ENCODE measurements around the gene SH3RF3.
A peak's percentile ranks its signal among the peaks of the same experiment; 100 is the strongest.

Gene SH3RF3

DNA sequence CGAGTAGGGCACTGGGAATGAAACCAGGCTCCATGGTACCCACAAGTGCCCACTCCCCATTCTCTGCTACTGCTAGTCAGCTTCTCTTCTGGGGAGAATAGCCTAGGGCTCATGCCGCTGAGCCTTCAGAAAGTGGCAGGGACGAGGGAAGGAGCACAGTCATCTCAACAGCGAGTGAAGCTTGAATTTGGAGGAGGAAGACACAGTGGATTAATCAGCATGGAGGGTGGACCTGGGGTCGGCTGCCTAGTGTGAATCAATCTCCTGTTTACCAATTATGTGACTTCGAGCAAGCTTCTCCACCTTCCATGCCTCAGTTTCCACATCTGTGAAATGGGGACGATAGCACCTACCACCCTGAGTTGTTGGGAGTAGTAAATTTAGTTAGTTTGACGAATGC lies 327.8 kb downstream of the SH3RF3 start:
- DNase-seq, result no peak

DNA sequence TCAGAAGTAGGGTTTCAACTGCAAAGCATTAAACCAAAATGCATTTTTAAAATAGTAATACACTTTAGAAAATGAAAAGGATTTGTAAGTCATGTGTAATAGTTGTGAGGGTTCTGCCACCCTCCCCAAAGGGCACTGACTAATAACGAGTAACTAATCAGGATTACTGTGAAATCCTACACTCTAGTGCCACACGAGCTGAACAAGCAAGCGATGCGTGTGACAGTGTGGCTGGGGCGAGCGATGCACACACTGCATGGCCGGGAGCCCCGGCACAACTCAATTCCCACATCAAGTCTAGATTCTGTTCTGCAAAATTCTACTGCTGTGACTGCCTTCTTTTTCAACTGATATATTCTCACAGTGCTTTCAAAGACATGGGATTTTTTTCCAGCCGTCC lies 328.4 kb downstream of the SH3RF3 start:
- peak; percentile 31 for DNase-seq

DNA sequence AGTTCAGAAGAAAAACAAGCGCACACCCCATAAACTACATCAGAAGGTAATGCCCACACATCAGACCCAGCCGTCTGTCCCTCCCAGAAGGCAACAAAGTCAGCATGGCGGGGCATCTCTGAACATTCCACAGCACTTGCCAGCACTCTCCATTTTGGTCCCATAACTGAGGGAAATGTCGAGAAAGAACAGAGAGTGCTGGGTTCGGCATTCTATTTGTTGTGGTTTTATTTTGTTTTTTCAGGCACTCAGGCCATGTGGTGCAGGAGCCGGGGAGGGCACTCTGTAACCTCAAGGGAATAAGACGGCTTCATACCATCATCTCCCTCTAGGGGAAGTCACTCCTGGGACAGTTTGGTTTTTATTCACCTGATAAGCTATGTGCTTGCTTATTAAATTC lies 328.8 kb downstream of the SH3RF3 start:
- DNase-seq, result peak; percentile 53

DNA sequence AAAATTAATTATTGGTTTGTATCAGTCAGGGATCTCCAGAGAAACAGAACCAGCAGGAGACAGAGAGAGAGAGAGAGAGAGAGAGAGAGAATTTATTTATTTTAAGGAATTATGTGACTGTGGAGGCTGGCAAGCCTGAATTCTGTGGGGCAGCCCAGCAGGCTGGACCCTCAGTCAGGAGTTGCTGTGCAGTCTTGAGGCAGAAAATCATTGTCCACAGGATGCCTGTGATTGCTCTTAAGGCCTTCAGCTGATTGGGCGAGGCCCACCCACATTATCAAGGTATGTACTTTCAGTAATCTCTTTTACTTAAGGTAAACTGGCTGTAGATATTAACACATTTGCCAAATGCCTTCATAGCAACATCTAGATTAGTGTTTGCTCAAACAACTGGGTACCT lies 329.5 kb downstream of the SH3RF3 start:
- no peak for DNase-seq

DNA sequence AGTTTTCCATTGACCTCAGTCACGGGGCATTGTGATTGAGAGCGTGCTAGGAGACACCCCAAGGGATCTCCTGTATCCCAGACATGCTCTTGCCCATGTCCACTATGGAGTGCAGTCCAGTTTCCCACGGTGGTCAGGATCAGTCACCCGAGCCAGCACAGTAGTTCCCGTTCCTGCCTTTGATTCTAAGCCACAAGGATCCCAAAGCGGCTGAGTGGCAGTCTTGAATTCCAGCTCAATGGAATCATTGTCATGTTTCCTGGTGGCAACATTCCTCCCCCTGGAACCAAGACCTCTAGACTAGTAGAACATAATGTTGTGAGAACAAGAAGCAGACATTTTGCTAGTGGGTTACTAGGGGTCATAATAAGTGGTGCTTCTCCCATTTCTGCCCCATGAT lies 330.5 kb downstream of the SH3RF3 start:
- DNase-seq, result peak; percentile 92

DNA sequence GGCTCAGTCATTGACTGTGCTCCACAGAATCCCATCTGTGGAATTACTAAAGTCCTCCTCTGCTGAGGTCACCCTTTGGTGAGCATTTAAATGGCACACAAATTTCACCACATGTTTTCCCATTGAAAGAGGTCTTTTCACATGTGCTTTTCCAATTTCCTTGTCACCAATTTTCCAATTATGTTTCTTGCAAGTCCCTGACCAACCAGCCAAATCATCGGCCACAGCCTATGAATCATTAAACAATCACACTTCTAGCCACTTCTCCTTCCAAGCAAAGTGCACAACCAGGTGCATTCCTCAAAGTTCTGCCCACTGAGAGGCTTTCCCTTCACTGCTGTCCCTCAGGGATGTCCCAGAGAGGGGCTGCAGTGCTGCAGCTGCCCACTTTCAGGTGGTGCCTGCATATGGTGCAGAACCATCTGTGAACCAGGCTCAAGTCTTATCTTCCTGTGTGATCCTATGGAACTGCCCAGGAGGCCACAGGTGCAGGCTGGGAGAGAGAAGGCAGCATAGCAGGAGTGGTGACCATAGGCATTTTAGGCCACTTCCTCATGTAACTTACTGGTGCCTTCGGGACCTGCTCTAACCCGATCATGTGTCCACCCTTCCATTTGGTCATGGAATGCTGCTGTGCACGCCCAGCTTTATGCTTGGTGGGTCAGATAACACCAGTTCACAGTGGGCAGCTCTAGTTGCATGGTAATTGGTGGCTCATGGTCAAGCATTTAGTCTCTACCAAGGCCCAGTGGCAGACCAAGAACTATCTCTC lies 331.7 kb downstream of the SH3RF3 start:
- no peak for DNase-seq

DNA sequence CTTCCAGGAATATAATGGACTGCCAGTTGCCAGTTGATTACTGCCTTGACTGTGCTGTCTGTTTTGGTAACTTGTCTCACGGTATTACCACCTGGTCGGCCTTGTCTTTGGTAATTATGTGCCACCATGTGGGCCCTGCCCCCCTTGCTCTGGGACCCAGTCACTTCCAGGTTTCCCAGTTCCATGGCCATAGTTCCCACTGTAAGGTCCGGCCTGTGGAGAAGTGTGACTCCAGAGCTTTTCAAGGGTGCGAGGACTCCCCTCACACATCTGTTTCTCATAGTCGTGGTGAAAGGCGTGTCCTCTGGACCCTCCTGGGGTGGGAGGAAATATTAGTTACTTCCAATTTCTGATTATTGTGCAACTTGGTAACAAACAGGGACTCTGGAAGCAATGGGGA lies 334.2 kb downstream of the SH3RF3 start:
- no peak for DNase-seq

DNA sequence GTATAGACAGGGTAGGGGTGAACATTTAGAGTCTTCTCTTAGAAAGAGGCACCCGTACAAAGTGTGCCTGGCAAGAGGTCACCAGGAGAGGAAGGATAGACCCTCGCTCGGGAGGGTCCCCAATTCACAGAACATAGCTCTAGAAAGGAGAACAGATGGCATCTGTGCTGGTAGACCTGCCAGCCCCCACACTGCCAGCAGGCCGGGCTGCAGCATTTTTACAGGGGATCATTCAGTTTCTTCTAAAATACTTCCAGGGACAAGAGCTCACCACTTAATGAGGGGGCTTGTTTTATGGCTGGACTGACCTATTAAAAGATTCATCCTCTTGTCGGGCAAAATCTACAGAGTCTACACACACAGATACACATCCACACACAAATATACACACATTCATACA lies 334.9 kb downstream of the SH3RF3 start:
- no peak for DNase-seq

DNA sequence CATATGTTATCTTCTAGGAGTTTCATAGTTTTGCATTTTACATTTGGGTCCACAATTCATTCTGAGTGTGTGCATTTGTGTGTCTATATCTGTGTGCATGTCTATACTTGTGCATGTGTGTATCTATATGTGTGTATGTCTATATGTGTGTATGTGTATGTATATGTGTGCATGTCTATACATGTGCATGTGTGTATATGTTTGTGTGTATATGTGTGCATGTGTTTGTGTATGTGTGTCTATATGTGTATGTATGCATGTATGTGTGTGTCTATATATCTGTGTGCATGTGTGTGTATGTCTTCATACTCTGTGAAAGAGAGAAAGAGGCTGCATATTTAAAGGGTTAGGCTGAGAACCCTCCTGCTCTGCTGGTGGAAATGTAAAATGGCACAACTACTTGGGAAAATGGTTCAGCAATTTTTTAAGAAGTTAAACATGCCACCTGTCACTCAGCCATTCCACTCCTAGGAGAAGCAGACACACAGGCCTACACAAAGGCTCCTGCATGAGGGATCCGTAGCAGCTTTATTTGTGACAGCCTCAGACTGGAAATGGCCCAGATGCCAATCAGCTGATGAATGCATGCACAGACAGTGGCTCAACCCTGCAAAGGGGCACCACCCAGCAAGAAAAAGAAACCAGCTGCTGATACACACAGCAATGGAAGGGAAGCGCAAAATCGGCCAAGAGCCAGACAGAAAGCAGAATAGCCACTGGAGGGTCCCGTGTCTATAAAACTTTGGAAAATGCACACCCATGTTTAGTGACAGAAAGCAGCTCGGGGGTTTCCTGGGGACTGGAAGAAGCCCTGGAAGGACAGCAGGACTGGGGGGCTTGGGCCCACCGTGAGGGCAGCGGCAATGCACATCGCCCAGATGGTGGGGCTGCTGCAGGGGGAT lies 337.9 kb downstream of the SH3RF3 start:
- peak; percentile 94 for DNase-seq

DNA sequence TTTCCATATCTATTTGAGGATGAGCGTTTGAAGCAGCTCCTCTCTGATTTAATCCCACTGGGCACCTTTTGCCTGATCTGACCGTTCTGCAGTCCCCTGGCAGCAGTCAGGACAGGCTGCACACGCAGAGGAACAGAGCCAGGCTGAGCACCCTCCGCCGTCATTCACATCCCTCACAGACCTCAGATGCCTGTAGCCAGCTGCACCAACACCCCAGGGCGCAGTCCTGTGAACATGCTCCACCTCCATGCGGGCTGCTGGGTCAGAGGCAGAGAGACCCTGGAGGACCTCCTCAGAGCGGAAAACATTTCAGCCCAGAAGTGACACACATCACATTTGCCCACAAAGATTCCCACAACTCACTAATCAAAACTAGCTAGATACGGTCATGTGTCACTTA lies 338.7 kb downstream of the SH3RF3 start:
- DNase-seq, result no peak

DNA sequence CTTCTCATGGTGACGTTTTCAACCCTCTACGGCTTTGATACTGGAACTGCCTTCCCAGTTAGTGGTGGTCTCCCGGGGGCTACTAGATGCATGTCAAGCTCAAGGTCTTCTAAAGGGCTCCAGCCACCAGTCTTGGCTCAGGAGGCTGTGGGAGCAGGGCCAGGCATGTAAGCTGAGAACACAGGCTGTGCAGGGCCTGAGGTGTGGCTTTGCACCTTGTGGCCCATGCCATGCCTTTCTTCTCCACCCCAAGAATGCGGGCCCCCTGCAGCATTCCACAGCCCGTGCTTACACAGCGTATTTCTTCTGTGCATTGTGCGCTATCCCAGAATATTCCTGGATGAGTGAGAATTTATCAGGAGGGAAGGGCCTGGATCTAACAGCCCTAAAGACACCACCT lies 339.9 kb downstream of the SH3RF3 start:
- no peak for DNase-seq

DNA sequence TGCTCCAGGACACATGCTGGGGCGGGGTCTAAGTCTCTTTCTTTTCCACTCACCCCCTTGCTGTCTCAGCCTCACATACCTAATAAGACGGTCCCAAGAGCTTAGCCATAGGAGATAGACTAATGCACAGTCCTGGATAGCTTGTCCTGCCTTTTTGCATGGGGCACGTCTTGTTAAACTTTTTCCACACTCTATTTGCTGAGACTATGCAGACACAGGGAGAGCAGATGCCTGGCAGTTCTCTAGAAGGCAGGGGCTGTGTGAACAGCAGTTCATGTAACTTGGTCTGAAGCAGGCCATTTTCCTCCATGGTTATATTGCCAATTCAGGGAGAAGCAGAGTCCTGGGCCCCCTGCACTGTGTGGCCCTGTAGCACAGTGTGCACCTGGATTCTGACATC lies 342.7 kb downstream of the SH3RF3 start:
- DNase-seq, result no peak

DNA sequence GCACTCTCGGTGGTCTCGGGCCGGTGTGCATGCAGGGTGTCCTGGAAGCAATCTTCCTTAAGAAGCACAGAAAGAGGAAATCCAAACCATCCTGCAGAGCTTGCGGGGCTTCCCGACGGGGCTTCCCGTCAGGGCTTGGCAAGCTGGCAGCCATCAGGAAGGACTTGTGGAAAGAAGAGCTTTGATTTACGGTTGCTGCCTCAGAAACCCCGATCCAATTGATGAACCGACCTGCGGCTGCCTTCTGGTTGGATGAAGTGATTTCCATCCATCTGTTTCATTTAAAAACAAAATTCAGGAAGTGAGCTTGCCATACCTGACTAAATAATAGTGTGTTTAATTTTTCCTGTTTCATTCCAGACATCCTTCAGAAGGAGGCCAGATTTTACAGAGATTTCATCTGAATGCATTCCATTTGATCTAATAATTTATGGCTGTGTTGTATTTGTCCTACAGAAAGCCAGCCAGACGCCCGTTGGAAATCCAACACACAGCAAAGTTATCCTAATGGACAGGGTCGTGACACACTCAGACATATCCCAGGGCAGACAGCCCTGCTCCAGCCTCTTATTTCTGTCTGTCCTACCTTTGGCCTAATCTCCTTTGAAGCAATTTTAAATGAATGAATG lies 343.4 kb downstream of the SH3RF3 start:
- DNase-seq, result no peak

DNA sequence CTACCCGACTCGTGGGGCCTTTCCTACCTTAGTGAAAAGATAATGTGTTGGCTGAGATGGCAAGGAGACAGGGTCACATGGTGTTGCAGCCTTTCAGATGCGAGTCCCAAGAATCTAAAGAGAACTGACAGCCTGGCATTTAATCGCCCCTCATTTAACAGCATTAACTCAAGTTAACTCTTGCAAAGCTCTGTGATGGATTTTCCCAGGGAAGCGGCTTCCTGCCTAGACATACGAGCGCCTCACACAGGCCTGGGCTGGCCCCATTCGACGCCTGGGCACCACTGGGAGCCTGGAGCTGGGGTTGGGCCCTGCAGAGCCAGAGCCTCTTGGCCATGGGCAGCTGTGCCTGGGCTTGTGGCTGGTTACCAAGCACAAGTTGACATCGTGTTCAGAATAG lies 344.0 kb downstream of the SH3RF3 start:
- DNase-seq, result no peak

DNA sequence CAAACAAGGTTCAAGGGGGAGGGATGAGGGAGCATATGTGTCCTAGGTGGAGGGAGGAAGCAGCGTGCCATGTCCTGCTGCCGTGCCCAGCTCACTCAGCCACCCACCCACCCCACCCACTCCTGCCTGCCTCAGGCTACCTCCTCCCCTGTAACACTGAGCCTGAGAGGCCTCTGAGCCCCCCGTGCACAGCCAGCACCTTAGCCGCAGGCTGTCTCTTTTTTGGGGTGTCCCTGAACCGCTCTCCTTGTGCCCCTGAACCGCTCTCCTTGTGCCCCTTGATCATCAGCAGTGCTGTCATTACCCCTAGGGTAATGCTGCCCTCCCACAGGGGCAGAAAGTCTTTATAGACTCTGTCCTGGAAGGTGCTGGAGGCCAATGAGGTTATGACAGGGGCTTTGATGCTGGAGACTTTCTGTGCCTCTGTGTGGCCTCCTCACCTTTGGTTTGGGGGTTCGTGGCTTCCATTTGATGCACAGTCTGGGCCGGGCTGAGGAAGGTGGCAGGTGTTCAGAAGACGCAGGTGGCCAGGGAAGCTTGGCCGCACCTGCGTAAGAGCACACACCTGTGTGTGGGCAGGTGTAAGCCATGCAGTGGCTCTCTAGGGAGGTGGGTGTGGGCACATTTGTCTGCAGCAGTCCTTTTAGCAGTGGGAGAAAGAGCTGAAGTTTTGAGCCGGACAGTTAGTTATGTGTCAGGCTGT lies 344.8 kb downstream of the SH3RF3 start:
- DNase-seq, result no peak

DNA sequence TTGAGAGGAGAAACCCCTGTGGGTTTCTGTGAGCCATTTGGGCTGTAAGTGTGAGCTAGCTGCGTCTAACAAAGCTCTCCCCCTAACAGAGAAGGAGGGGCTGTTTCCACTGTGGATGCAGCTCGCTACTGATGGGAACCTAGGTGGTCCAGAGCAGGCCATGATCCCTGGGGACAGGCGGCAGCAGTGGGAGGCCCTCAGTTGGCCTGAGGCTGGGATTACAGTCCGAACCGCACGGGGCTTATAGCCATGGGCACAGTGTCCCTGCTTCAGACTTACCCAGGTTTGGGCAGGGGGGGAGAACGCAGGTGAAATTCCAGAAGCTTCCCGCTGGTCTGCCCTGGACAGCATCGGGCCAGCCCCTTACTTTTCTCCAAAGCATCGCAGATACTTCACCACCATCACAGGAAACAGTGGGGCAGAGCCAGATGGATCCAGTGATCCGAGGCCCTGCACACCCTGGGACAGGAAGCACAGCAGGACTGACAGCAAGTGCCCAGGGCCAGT lies 345.4 kb downstream of the SH3RF3 start:
- DNase-seq, result no peak

DNA sequence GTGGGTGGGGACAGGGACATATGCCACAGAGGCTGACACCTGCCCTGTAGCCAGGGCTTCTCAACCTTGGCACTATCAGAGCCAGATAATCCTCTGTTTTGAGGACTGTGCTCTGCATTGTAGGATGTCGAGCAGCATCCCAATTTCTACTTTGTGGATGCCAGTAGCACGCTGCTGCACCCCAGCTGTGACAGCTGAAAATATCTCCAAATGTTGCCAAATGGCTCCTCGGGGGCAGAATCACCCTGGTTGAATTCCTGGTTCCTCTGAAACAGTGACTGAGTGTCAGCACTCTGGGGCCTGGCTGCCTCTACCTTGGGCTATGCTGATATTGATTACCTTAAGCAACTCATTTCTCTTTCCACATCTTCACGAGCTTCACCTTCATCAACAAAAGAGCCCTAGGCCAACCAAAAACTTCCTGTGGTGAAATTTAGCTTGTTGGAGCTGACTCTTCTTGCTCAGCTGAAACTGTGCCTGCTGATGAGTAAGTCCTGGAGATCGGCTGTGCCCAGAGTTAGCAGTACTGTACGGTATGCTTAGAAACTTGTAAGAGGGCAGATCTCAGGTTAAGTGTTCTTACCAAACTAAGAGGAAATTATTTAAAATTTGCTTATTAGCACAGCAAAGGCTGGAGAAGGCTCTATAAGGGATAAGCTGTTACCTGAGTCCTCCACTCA lies 346.7 kb downstream of the SH3RF3 start:
- DNase-seq, result peak; percentile 38

DNA sequence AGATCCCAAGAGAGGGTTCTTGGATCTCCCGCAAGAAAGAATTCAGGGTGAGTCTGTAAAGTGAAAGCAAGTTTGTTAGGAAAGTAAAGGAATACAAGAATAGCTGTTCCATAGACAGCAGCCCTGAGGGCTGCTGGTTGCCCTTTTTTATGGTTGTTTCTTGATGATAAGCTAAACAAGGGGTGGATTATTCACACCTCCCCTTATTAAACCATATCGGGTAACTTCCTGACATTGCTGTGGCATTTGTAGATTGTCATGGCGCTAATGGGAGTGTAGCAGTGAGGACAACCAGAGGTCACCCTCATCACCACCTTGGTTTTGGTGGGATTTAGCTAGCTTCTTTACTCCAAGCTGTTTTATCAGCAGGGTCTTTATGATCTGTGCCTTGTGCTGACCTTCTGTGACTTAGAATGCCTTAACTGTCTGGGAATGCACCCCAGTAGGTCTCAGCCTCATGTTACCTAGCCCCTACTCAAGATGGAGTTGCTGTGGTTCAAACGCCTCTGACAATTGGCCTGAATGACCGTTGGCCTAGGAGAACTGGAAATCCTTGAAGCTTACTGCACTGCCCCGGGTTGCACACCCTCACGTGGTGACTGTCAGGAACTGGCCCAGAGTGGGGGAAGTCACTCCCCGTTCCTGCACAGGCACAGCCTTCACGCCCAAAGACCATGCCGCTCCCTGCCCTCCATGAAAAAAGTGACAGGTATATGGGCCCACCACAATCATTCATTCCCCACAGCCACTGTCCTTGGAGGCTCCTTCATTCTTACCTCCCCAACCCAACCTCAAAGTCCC lies 347.8 kb downstream of the SH3RF3 start:
- no peak for DNase-seq

DNA sequence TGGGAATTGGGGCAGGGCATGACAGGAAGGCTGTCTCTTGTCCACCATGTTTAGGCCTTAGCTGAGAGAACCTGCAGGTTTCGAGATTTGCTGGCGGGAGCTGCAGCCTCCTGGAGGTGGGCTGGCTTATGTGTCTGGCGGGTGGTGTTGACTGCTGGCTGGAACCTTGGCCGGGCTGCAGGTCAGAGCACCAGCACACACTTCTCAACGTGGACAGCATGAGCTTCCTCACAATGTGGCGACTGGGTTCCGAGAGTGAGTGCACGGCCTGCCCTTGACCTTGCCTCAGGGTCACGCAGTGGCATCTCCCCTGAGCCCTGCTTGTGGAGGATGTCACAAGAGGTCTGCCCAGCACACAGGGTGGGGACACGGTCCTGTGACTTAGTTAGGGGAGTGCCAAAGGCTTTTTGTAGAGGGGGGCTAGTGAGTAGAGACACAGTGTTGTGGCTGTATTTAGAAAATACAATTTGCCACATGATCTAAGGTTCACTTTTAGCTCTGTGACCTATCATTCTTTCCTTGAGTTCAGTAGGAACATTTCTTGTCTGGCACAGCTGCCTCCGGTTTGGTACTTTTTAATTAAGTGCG lies 350.0 kb downstream of the SH3RF3 start:
- DNase-seq, result no peak

DNA sequence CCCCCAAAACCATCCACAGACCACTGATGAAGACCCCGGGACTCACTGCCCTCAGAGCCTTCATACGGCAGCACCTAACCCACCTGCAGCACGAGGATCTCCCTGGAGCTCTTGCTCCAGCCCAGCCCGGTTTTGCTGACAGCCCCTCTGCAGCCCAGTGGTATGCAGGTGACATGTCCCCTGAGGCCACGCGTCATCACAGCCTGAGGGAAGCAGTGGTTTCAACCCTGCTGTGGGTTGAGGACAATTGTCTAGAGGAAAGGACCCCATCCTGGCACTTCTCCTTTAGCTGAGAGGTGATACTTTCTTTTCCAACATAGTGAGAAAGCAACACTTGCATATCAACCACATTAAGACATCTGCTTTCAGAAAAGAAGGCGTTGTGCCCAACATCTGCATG lies 350.8 kb downstream of the SH3RF3 start:
- no peak for DNase-seq

All from fibroblast of skin of scalp (primary cell).